ENCODE results near the gene SOX5.

SOX5 gene

GRCh38 chr12:23949348-23950209, at the start of gene SOX5:
TSS of gene SOX5 (minus strand) at chr12:23949670. CDS start at chr12:23949601, 69 bp downstream.
- no peaks in the 10 kb centered on the region for H3K36me3 Mint-ChIP-seq
- no peak within 1 kb of the TSS for H3K4me3 Mint-ChIP-seq
- no peaks in the 10 kb centered on the region for H3K4me1 Mint-ChIP-seq (ENCODE audit: low read depth)
- no peaks in the 10 kb centered on the region for H3K27me3 Mint-ChIP-seq
- H3K27ac Mint-ChIP-seq, result no peak within 1 kb of the TSS
- H3K9me3 Mint-ChIP-seq (ENCODE audit: low read depth), result no peaks in the 10 kb centered on the region

DNA sequence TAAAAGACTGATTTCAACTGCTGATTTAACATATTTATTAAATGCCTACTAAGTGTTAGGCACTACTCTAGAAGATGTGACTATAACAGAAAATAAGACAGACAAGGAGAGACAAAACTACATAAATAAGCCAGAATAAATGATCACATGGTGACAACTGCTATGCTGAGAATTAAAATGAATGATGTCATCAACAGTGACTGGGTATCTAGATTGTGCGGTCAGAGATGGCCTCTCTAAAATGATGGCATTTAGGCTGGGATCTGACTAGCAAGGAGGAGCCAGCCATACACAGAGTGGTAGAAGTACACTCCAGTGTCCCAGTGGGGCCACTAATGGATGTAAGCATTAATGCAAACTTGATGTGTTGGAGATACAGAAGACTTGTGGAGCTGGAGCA, 37.6 kb upstream of the SOX5 start:
- Mint-ChIP-seq H3K36me3 (no peaks in the 10 kb centered on the region), H3K4me3 (no peak overlapping the region), H3K9me3 (ENCODE audit: low read depth) (peaks cover 12% of the 10 kb centered on the region), H3K27me3 (no peaks in the 10 kb centered on the region), H3K27ac (no peak overlapping the region), H3K4me1 (ENCODE audit: low read depth) (no peaks in the 10 kb centered on the region)

DNA sequence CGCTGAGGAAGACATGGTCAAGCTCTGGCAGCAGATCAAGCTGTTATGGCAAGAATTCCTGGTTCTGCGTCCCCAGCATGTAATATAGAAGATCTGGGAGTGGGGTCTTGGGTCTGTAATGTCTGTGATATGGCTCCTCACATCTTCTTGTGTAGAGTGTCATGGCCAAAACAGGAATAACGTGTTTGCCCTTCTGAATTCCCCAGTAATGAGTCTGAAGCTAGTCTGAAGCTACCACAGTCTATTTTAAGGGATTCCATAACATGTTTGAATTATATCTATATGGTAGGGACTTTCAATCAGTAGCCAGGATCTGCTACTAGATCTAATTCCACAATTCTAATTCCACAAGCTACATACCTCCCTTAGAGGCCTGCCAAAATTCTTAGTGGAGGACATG, 31.4 kb upstream of the SOX5 start:
- no peaks in the 10 kb centered on the region for H3K36me3 Mint-ChIP-seq
- no peak overlapping the region for H3K27ac Mint-ChIP-seq
- no peak overlapping the region for H3K4me3 Mint-ChIP-seq
- peaks cover 3% of the 10 kb centered on the region for H3K9me3 Mint-ChIP-seq (ENCODE audit: low read depth)
- no peaks in the 10 kb centered on the region for H3K4me1 Mint-ChIP-seq (ENCODE audit: low read depth)
- H3K27me3 Mint-ChIP-seq, result no peaks in the 10 kb centered on the region

DNA sequence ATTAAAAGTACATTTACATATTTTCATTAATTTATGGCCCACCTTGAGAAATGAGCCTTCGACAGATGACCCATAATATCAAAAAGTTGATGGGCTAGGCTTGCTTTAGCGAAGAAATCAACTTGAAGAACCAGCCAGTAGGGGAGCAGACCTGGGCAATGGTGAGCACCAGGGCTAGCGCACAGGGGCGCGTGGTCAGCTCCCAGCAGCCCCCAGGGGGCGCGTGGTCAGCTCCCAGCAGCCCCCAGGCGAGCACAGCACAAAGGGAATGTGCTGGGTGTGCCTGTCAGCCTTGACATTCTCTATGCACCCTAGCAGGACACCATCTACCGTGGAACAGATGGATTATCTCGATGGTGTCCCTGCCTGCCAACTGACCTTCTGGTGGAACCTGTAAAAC, 15.3 kb upstream of the SOX5 start:
- H3K9me3 Mint-ChIP-seq (ENCODE audit: low read depth), result peaks cover 3% of the 10 kb centered on the region
- no peak overlapping the region for H3K4me3 Mint-ChIP-seq
- no peaks in the 10 kb centered on the region for H3K36me3 Mint-ChIP-seq
- H3K27me3 Mint-ChIP-seq, result no peaks in the 10 kb centered on the region
- no peaks in the 10 kb centered on the region for H3K4me1 Mint-ChIP-seq (ENCODE audit: low read depth)
- no peak overlapping the region for H3K27ac Mint-ChIP-seq

GRCh38 chr12:23959826-23960225, 10.4 kb upstream of the SOX5 start:
- no peaks in the 10 kb centered on the region for H3K4me1 Mint-ChIP-seq (ENCODE audit: low read depth)
- no peaks in the 10 kb centered on the region for H3K27me3 Mint-ChIP-seq
- no peak overlapping the region for H3K27ac Mint-ChIP-seq
- no peak overlapping the region for H3K4me3 Mint-ChIP-seq
- H3K36me3 Mint-ChIP-seq, result no peaks in the 10 kb centered on the region
- H3K9me3 Mint-ChIP-seq (ENCODE audit: low read depth), result peaks cover 8% of the 10 kb centered on the region

GRCh38 chr12:23954332-23954731, 4.9 kb upstream of the SOX5 start:
- no peak overlapping the region for H3K27ac Mint-ChIP-seq
- peaks cover 5% of the 10 kb centered on the region for H3K9me3 Mint-ChIP-seq (ENCODE audit: low read depth)
- H3K36me3 Mint-ChIP-seq, result no peaks in the 10 kb centered on the region
- H3K27me3 Mint-ChIP-seq, result no peaks in the 10 kb centered on the region
- no peaks in the 10 kb centered on the region for H3K4me1 Mint-ChIP-seq (ENCODE audit: low read depth)
- H3K4me3 Mint-ChIP-seq, result no peak overlapping the region

DNA sequence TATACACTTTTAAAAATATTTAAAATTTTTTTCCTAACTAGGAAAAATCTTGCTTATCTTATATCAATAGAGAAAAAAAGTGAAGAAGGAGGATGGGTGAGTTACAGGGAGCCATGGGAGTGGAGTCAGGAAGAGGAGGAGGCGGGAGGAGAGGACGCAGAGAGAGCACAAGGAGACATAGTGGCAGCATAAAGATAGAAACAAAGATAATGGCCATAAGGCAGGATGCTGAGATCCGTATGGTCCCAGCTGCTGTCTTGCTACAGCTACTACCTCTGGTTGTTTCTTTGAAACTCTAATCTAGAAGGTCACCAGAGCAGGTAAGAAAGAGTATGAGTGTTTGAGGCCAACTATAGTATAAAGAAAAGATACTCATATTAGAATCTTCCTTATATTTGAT, 2.6 kb upstream of the SOX5 start:
- Mint-ChIP-seq H3K4me3 (no peak overlapping the region), H3K36me3 (no peaks in the 10 kb centered on the region), H3K4me1 (ENCODE audit: low read depth) (no peaks in the 10 kb centered on the region), H3K27ac (no peak overlapping the region), H3K27me3 (no peaks in the 10 kb centered on the region), H3K9me3 (ENCODE audit: low read depth) (peaks cover 5% of the 10 kb centered on the region)

DNA sequence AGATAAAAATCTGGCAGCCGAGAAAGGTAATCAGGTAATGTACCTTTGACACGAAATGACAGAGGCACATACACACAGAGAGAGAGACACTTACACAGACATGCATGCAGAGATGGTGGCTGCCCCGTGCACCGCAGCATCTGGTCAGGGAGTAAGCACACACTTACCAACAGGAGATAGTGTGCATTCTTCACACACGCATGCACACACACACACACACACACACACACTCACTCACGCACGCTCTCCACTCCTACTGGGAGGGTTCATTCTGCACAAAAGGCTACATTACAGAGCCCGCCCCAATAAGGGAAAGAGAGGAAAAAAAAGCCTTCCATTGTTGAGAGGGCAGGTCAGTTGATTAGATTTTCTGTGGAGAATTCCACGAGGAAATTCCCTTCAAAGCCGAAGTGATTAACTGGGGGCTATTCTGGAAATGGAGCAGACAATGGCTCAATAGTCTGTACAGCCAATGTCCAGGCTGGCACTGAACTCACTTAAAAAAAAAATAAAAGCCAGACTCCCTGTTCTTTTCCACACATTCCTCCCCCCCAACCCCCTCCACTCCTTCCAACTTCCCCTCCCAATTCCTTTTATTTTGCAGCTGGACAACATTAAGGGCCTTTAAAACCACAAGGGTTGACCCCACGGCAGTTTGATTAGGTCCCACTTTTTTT, 1.4 kb upstream of the SOX5 start:
- no peaks in the 10 kb centered on the region for H3K4me1 Mint-ChIP-seq (ENCODE audit: low read depth)
- no peak overlapping the region for H3K4me3 Mint-ChIP-seq
- no peaks in the 10 kb centered on the region for H3K27me3 Mint-ChIP-seq
- H3K27ac Mint-ChIP-seq, result no peak overlapping the region
- no peaks in the 10 kb centered on the region for H3K36me3 Mint-ChIP-seq
- H3K9me3 Mint-ChIP-seq (ENCODE audit: low read depth), result peaks cover 5% of the 10 kb centered on the region

- Mint-ChIP-seq H3K4me3 (no peak overlapping the region), H3K9me3 (ENCODE audit: low read depth) (peaks cover under 1% of the 10 kb centered on the region), H3K27me3 (no peaks in the 10 kb centered on the region), H3K4me1 (ENCODE audit: low read depth) (no peaks in the 10 kb centered on the region), H3K36me3 (no peaks in the 10 kb centered on the region), H3K27ac (no peak overlapping the region)
Observed at GRCh38 chr12:23950210-23950774, 822 bp upstream of the SOX5 start.

DNA sequence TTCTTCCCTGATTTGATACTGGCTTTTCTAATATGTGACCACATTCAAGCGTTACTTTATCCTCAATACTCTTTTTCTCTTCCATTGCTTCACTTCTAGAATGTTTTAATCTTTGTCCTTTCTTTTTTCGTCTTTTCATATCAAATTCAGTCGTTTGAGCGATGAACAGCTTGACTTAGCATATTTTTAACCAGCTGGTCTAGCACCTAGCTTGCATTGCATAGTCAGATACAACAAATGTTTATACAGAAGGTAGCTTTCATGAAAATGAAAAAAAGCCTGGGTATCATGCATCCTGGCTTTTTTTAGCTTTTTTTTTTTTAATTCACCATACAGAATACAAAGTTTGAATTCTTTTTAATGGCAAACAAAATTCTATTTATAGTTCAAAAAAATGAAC, 1.2 kb downstream of the SOX5 start:
- Mint-ChIP-seq H3K27ac (no peak overlapping the region), H3K4me3 (no peak overlapping the region), H3K4me1 (ENCODE audit: low read depth) (no peaks in the 10 kb centered on the region), H3K36me3 (no peaks in the 10 kb centered on the region), H3K9me3 (ENCODE audit: low read depth) (no peaks in the 10 kb centered on the region), H3K27me3 (no peaks in the 10 kb centered on the region)

GRCh38 chr12:23947395-23947794, 2.1 kb downstream of the SOX5 start:
- Mint-ChIP-seq H3K27ac (no peak overlapping the region), H3K9me3 (ENCODE audit: low read depth) (no peaks in the 10 kb centered on the region), H3K36me3 (no peaks in the 10 kb centered on the region), H3K27me3 (no peaks in the 10 kb centered on the region), H3K4me3 (no peak overlapping the region), H3K4me1 (ENCODE audit: low read depth) (no peaks in the 10 kb centered on the region)

GRCh38 chr12:23945249-23945648, 4.2 kb downstream of the SOX5 start:
- H3K27ac Mint-ChIP-seq, result no peak overlapping the region
- H3K9me3 Mint-ChIP-seq (ENCODE audit: low read depth), result no peaks in the 10 kb centered on the region

GRCh38 chr12:23944067-23944466, 5.4 kb downstream of the SOX5 start:
- Mint-ChIP-seq H3K27ac (no peak overlapping the region), H3K27me3 (no peaks in the 10 kb centered on the region), H3K4me1 (ENCODE audit: low read depth) (no peaks in the 10 kb centered on the region), H3K36me3 (no peaks in the 10 kb centered on the region), H3K9me3 (ENCODE audit: low read depth) (no peaks in the 10 kb centered on the region), H3K4me3 (no peak overlapping the region)

More at GRCh38 chr12:23945249-23945648, 4.2 kb downstream of the SOX5 start:
- H3K36me3 Mint-ChIP-seq, result no peaks in the 10 kb centered on the region
- H3K4me1 Mint-ChIP-seq (ENCODE audit: low read depth), result no peaks in the 10 kb centered on the region
- no peaks in the 10 kb centered on the region for H3K27me3 Mint-ChIP-seq
- H3K4me3 Mint-ChIP-seq, result no peak overlapping the region

- no peak overlapping the region for H3K4me3 Mint-ChIP-seq
- no peaks in the 10 kb centered on the region for H3K36me3 Mint-ChIP-seq
- H3K9me3 Mint-ChIP-seq (ENCODE audit: low read depth), result no peaks in the 10 kb centered on the region
- no peaks in the 10 kb centered on the region for H3K4me1 Mint-ChIP-seq (ENCODE audit: low read depth)
- no peak overlapping the region for H3K27ac Mint-ChIP-seq
- no peaks in the 10 kb centered on the region for H3K27me3 Mint-ChIP-seq
Observed at GRCh38 chr12:23942841-23943240, 6.6 kb downstream of the SOX5 start.

DNA sequence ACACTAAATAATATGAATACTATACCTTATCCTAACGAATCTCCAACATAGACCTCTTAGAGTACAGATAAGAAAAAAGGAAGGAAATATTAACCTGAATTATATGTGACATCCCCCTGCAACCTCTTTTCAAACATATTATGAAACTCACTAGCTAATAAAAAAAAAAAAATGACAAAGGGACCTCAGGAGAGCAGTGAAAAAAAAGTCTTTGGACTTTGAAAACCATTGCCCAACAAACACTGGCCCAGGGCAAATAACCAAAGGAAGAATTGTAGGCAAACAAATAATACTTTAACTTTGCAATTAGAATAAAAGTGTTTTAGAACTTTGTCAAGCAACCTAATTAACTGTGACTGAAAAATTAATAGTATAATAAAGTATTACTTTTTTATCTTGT, 7.7 kb downstream of the SOX5 start:
- H3K27me3 Mint-ChIP-seq, result no peaks in the 10 kb centered on the region
- H3K9me3 Mint-ChIP-seq (ENCODE audit: low read depth), result no peaks in the 10 kb centered on the region
- H3K27ac Mint-ChIP-seq, result no peak overlapping the region
- no peaks in the 10 kb centered on the region for H3K36me3 Mint-ChIP-seq
- H3K4me1 Mint-ChIP-seq (ENCODE audit: low read depth), result no peaks in the 10 kb centered on the region
- no peak overlapping the region for H3K4me3 Mint-ChIP-seq

All from activated naive CD8-positive, alpha-beta T cell (primary cell).